ENCODE data around the gene GALNT2. TPM values are rescaled to one million over a fixed set of nuclear protein-coding genes. Genes with fewer than 3 reads are reported as not detected.

GALNT2 gene
- total RNA-seq, 4 donors from 2014 or later = 47.9 to 78.6 (median 60.0) TPM

- H3K36me3 ChIP-seq = peaks cover 0 to 48% (median 0%) of the 10 kb centered on the region in 3 donors
- no peaks in the 10 kb centered on the region for H3K9me3 ChIP-seq
- no peaks in the 10 kb centered on the region for H3K27me3 ChIP-seq
- H3K4me3 ChIP-seq = no peak overlapping the region
- H3K27ac ChIP-seq = no peak overlapping the region
- peaks cover 0 to 27% (median 7%) of the 10 kb centered on the region in 4 donors for H3K4me1 ChIP-seq
- no peak for TF ChIP-seq EP300 (IDR thresholded peaks at IDR 0.05)
- no peak for TF ChIP-seq CTCF (IDR thresholded peaks at IDR 0.05)
- TF ChIP-seq POLR2A (IDR thresholded peaks at IDR 0.05) = no peak
- DNase-seq (ENCODE audit: low spot score in 2 of 2) = no peak
- 79 to 90% methylated on average over 7 of the region's 7 CpGs for WGBS, 2 donors
Observed at GRCh38 chr1:230273141-230273710, 206.2 kb downstream of the GALNT2 start.

DNA sequence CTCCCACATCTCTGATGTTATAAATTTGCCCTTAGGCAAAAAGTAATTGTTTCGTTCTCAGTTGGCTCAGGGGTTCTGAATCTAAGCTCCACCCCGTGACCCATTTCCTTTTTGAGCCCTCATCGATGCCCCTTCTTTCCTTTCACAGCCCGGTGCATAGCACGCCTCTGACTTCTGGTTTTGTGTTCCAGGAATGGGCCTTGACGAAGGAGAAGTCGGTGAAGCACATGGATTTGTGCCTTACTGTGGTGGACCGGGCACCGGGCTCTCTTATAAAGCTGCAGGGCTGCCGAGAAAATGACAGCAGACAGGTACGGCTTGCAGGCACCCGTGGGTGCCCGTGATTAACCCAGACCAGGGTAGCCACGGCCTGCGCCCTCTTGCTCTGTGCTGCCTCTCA, 207.2 kb downstream of the GALNT2 start:
- 73 to 77% methylated on average over 15 of the region's 15 CpGs for WGBS, 2 donors
- no peak for DNase-seq (ENCODE audit: low spot score in 2 of 2)
- H3K36me3 ChIP-seq = peaks cover 0 to 52% (median under 1%) of the 10 kb centered on the region in 3 donors
- TF ChIP-seq POLR2A (IDR thresholded peaks at IDR 0.05) (no peak), EP300 (IDR thresholded peaks at IDR 0.05) (peak in 1 of 2 donors; percentile 13)
- no peaks in the 10 kb centered on the region for H3K9me3 ChIP-seq
- peaks cover 0 to 21% (median 4%) of the 10 kb centered on the region in 4 donors for H3K4me1 ChIP-seq
- no peak overlapping the region for H3K27ac ChIP-seq
- no peaks in the 10 kb centered on the region for H3K27me3 ChIP-seq
- no peak overlapping the region for H3K4me3 ChIP-seq

DNA sequence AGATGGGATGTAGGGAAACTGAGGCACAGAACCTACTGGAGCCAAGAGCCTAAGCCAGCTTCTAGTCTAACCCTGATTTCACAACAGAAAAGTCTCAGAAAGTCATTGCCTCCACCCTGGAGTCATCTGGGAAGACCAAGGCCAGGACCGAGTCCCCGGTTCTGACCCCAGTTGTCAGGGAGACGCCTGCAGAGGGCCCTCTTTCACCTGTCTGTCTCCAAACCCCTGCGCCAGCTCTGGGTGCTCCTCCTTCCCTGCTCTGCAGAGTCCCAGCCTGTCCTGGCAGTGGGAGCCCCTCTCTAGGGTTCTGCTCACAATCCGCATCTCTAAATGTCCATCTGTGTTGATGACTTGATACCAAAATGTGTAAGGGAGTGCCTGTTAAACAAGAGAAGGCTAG, 209.4 kb downstream of the GALNT2 start:
- WGBS, 2 donors = 93 to 97% methylated on average over 5 of the region's 5 CpGs
- no peak for TF ChIP-seq POLR2A (IDR thresholded peaks at IDR 0.05)
- no peak for TF ChIP-seq EP300 (IDR thresholded peaks at IDR 0.05)
- TF ChIP-seq CTCF (IDR thresholded peaks at IDR 0.05) = no peak
- H3K9me3 ChIP-seq = no peaks in the 10 kb centered on the region
- DNase-seq (ENCODE audit: low spot score in 2 of 2) = no peak
- H3K27me3 ChIP-seq = no peaks in the 10 kb centered on the region
- no peak overlapping the region for H3K27ac ChIP-seq
- H3K4me1 ChIP-seq = peaks cover 0 to 8% (median under 1%) of the 10 kb centered on the region in 4 donors
- peaks cover 0 to 67% (median 6%) of the 10 kb centered on the region in 3 donors for H3K36me3 ChIP-seq
- H3K4me3 ChIP-seq = no peak overlapping the region

DNA sequence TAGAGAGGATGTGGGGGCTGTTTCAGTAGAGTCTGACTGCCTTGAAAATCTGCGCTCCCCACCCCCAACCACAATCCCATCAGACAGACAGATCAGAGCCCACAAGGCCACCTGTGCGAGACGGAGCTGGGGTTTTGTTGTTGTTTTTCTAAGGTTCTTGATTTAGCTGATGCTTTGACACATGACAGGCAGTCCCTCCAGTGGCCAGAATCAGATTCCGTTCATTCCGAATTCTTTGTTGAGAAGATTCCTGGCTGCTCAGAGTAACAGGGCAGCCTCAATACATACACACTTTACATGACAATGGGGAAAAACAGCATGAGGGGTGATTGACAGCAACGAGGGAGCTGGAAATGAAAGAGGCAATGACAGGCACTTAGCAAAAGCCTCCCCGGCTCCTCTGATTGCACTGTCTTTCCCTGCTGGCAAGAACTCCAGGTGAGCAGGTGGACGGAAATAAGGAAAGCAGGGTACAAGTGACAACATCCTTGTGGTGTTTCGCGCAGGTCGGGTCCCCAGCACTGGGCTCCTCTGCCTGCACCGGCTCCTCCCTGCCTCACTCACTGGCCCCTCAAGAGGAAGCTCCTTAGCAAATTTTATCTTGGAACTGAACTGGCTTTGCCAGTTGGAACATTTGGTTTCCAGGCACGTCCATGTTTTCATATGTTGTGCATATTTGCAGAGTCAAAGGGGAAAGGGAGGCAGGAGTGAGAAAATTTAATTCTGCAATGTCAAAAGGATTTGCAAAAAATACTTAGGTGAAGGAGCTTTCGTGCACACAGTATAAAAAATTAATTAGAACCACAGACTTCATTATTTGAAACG, 210.4 kb downstream of the GALNT2 start:
- Histone ChIP-seq H3K36me3 (peaks cover 0 to 67% (median 6%) of the 10 kb centered on the region in 3 donors), H3K4me3 (no peak overlapping the region), H3K27me3 (no peaks in the 10 kb centered on the region), H3K4me1 (peaks cover 0 to 12% (median 1%) of the 10 kb centered on the region in 4 donors), H3K27ac (no peak overlapping the region), H3K9me3 (no peaks in the 10 kb centered on the region)
- DNase-seq (ENCODE audit: low spot score in 2 of 2) = no peak
- TF ChIP-seq CTCF (IDR thresholded peaks at IDR 0.05) (no peak), EP300 (IDR thresholded peaks at IDR 0.05) (no peak), POLR2A (IDR thresholded peaks at IDR 0.05) (no peak)
- 52 to 60% methylated on average over 15 of the region's 15 CpGs for WGBS, 2 donors

GRCh38 chr1:230278376-230278775, 211.3 kb downstream of the GALNT2 start:
- TF ChIP-seq CTCF (IDR thresholded peaks at IDR 0.05) (no peak), POLR2A (IDR thresholded peaks at IDR 0.05) (no peak), EP300 (IDR thresholded peaks at IDR 0.05) (no peak)
- H3K4me1 ChIP-seq = peaks cover 0 to 12% (median 1%) of the 10 kb centered on the region in 4 donors
- no peak overlapping the region for H3K27ac ChIP-seq
- no peaks in the 10 kb centered on the region for H3K9me3 ChIP-seq
- 84 to 91% methylated on average over 7 of the region's 7 CpGs for WGBS, 2 donors
- H3K4me3 ChIP-seq = no peak overlapping the region
- no peaks in the 10 kb centered on the region for H3K27me3 ChIP-seq
- DNase-seq (ENCODE audit: low spot score in 2 of 2) = no peak
- H3K36me3 ChIP-seq = peaks cover 0 to 76% (median 6%) of the 10 kb centered on the region in 3 donors

Data from tibial nerve (tissue), 4 donors.